ENCODE measurements around the gene MFAP3L. TPM values are rescaled to one million over a fixed set of nuclear protein-coding genes. Genes with fewer than 3 reads are reported as not detected.

MFAP3L gene
- total RNA-seq, 2 donors from 2014 or later = 1.3 to 14.5 TPM

- no peak for TF ChIP-seq POLR2A (IDR thresholded peaks at IDR 0.05)
- TF ChIP-seq, protein P1, sequence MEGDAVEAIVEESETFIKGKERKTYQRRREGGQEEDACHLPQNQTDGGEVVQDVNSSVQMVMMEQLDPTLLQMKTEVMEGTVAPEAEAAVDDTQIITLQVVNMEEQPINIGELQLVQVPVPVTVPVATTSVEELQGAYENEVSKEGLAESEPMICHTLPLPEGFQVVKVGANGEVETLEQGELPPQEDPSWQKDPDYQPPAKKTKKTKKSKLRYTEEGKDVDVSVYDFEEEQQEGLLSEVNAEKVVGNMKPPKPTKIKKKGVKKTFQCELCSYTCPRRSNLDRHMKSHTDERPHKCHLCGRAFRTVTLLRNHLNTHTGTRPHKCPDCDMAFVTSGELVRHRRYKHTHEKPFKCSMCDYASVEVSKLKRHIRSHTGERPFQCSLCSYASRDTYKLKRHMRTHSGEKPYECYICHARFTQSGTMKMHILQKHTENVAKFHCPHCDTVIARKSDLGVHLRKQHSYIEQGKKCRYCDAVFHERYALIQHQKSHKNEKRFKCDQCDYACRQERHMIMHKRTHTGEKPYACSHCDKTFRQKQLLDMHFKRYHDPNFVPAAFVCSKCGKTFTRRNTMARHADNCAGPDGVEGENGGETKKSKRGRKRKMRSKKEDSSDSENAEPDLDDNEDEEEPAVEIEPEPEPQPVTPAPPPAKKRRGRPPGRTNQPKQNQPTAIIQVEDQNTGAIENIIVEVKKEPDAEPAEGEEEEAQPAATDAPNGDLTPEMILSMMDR (IDR thresholded peaks at IDR 0.05) = no peak
- DNase-seq = no peak
- Histone ChIP-seq H3K4me3 (no peak overlapping the region), H3K9me3 (no peaks in the 10 kb centered on the region), H3K4me1 (no peaks in the 10 kb centered on the region), H3K36me3 (replicated peaks in 1 of 2; ENCODE audit: insufficient read depth in 1 of 2, low read depth in 2 of 2) (no peaks in the 10 kb centered on the region), H3K27me3 (no peaks in the 10 kb centered on the region), H3K27ac (no peak overlapping the region)
- ATAC-seq = no peak
- WGBS, 2 donors = 60 to 64% methylated on average over 1 of the region's 1 CpG
- intact Hi-C loops (cut with DNase I) = no loop called here
Observed at GRCh38 chr4:170037481-170037880, 11.3 kb upstream of the MFAP3L start.

DNA sequence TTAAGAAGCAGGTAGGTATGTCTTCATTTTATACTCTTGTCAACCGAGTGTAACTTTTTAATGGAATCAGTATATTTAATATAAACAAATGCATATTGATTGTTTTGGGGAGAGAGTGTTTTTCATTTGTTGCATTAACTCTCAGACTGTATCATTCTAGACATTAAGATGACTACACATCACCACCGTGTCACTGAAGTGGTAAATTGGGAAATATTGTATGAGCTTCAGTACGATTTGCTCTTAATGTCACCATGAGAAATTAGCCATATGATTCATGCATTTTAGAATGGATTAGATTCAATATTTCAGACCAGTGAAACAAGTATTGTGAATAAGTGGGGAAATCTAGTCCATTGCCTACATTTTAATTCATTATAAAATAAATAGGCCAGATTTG lies 9.7 kb upstream of the MFAP3L start:
- H3K4me3 ChIP-seq = no peak overlapping the region
- H3K36me3 ChIP-seq (replicated peaks in 1 of 2; ENCODE audit: insufficient read depth in 1 of 2, low read depth in 2 of 2) = no peaks in the 10 kb centered on the region
- no peak overlapping the region for H3K27ac ChIP-seq
- ATAC-seq (no peak), DNase-seq (no peak)
- intact Hi-C loops (cut with DNase I) = no loop called here
- H3K9me3 ChIP-seq = no peaks in the 10 kb centered on the region
- WGBS, 2 donors = 74 to 79% methylated on average over 3 of the region's 3 CpGs
- no peak for TF ChIP-seq POLR2A (IDR thresholded peaks at IDR 0.05)
- TF ChIP-seq, protein P1 (IDR thresholded peaks at IDR 0.05) = no peak
- H3K27me3 ChIP-seq = no peaks in the 10 kb centered on the region
- no peaks in the 10 kb centered on the region for H3K4me1 ChIP-seq

GRCh38 chr4:170035231-170035630 lies 9.0 kb upstream of the MFAP3L start:
- WGBS, 2 donors = 44 to 50% methylated on average over 1 of the region's 1 CpG
- TF ChIP-seq, protein P1 (IDR thresholded peaks at IDR 0.05) = no peak
- no peak for TF ChIP-seq POLR2A (IDR thresholded peaks at IDR 0.05)
- no peaks in the 10 kb centered on the region for H3K9me3 ChIP-seq
- no peaks in the 10 kb centered on the region for H3K36me3 ChIP-seq (replicated peaks in 1 of 2; ENCODE audit: insufficient read depth in 1 of 2, low read depth in 2 of 2)
- no peak overlapping the region for H3K4me3 ChIP-seq
- no peaks in the 10 kb centered on the region for H3K27me3 ChIP-seq
- H3K27ac ChIP-seq = no peak overlapping the region
- DNase-seq (no peak), ATAC-seq (no peak)
- H3K4me1 ChIP-seq = no peaks in the 10 kb centered on the region
- intact Hi-C loops (cut with DNase I) = no loop called here

GRCh38 chr4:170033999-170034398 lies 7.8 kb upstream of the MFAP3L start:
- H3K9me3 ChIP-seq = no peaks in the 10 kb centered on the region
- TF ChIP-seq, protein P1 (IDR thresholded peaks at IDR 0.05) = no peak
- no peak for TF ChIP-seq POLR2A (IDR thresholded peaks at IDR 0.05)
- no peaks in the 10 kb centered on the region for H3K4me1 ChIP-seq
- ATAC-seq (no peak), DNase-seq (no peak)
- H3K27ac ChIP-seq = no peak overlapping the region
- H3K27me3 ChIP-seq = no peaks in the 10 kb centered on the region
- no peaks in the 10 kb centered on the region for H3K36me3 ChIP-seq (replicated peaks in 1 of 2; ENCODE audit: insufficient read depth in 1 of 2, low read depth in 2 of 2)
- intact Hi-C loops (cut with DNase I) = no loop called here
- H3K4me3 ChIP-seq = no peak overlapping the region
- 87 to 88% methylated on average over 2 of the region's 2 CpGs for WGBS, 2 donors

DNA sequence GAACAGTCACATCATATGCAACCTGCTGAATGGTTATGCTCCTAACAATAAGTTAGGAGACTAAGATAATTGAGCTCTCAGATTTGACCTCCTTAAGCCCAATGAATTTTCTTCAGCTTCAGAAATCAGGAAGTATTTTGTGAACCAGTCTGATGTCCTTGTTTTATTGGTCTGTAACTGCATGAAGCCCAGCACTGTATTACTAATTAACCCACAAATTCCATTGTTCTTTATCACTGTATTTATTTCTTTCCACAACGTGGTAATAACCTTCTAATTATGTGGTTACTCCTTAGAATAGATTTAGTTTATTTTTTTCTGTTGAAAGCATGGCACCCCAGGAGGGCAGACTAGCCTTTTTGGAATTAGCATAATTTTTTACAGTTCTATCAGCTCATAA lies 3.9 kb upstream of the MFAP3L start:
- H3K27ac ChIP-seq = no peak overlapping the region
- DNase-seq (no peak), ATAC-seq (no peak)
- no peaks in the 10 kb centered on the region for H3K27me3 ChIP-seq
- H3K4me3 ChIP-seq = no peak overlapping the region
- WGBS, 2 donors = 13 to 15% methylated on average over 1 of the region's 1 CpG
- no peak for TF ChIP-seq POLR2A (IDR thresholded peaks at IDR 0.05)
- TF ChIP-seq, protein P1 (IDR thresholded peaks at IDR 0.05) = no peak
- H3K36me3 ChIP-seq (replicated peaks in 1 of 2; ENCODE audit: insufficient read depth in 1 of 2, low read depth in 2 of 2) = no peaks in the 10 kb centered on the region
- H3K9me3 ChIP-seq = no peaks in the 10 kb centered on the region
- intact Hi-C loops (cut with DNase I) = no loop called here
- H3K4me1 ChIP-seq = peaks cover 6% of the 10 kb centered on the region
